ENCODE results near the gene POLL.

Gene POLL

GRCh38 chr10:101618871-101619270, 30.8 kb upstream of the POLL start:
- H3K27me3 ChIP-seq (ENCODE audit: control insufficient read depth, insufficient read depth, low read length, poor library complexity, severe bottlenecking), result peaks cover 11% of the 10 kb centered on the region

DNA sequence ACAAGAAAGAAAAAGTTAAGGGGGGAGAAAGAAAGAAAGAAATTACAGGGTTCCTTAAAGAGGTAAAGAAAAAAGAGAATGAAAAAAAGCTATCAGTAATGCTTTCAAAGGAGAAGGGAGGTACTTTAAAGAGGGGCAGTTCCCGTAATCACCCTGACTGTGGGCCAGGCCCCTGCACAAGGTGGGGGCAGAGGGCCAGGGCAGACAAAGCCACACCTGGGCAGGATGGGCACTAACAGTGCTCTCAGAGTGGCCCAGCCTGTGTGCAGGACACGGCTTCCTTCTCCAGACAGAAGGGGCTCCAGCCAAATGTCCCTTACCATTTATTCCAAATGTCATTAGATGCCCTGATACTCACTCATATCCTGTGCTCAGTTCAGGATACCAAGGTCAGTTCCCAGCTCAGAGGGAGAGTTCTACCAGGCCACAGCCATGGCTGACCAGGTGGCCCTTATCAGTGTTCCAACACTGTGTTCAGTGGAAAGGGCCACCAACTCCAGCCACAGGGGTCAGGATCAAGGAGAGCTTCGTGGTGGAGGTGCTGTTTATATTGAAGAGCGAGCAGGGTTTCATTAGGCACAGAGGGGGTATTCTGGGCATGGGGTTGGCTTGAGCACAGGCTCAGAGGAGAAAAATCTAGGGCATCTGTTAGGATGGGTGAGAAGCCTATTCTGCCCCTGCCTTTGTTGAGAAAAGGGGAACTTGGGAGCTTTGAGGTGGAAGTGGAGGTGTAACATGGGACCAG, 29.9 kb upstream of the POLL start:
- Histone ChIP-seq H3K4me3 (ENCODE audit: insufficient read depth, low read depth, low read length) (no peak overlapping the region), H3K4me1 (ENCODE audit: control insufficient read depth, insufficient read depth, low read length) (peaks cover 39% of the 10 kb centered on the region), H3K27me3 (ENCODE audit: control insufficient read depth, insufficient read depth, low read length, poor library complexity, severe bottlenecking) (peaks cover 11% of the 10 kb centered on the region), H3K27ac (ENCODE audit: insufficient read depth, low read depth, low read length, poor library complexity, severe bottlenecking) (no peak overlapping the region), H3K36me3 (ENCODE audit: control insufficient read depth, insufficient read depth, low read length) (no peaks in the 10 kb centered on the region), H3K9me3 (ENCODE audit: control insufficient read depth, low read length) (no peaks in the 10 kb centered on the region)
- 93 to 94% methylated on average over 4 of the region's 4 CpGs for WGBS, 2 experiments

More at GRCh38 chr10:101618871-101619270, 30.8 kb upstream of the POLL start:
- Histone ChIP-seq H3K4me1 (ENCODE audit: control insufficient read depth, insufficient read depth, low read length) (peaks cover 33% of the 10 kb centered on the region), H3K4me3 (ENCODE audit: insufficient read depth, low read depth, low read length) (no peak overlapping the region), H3K36me3 (ENCODE audit: control insufficient read depth, insufficient read depth, low read length) (no peaks in the 10 kb centered on the region), H3K9me3 (ENCODE audit: control insufficient read depth, low read length) (no peaks in the 10 kb centered on the region), H3K27ac (ENCODE audit: insufficient read depth, low read depth, low read length, poor library complexity, severe bottlenecking) (no peak overlapping the region)
- WGBS, 2 experiments, result 95 to 100% methylated on average over 2 of the region's 2 CpGs

- peaks cover 11% of the 10 kb centered on the region for H3K27me3 ChIP-seq (ENCODE audit: control insufficient read depth, insufficient read depth, low read length, poor library complexity, severe bottlenecking)
- peaks cover 46% of the 10 kb centered on the region for H3K4me1 ChIP-seq (ENCODE audit: control insufficient read depth, insufficient read depth, low read length)
- no peaks in the 10 kb centered on the region for H3K9me3 ChIP-seq (ENCODE audit: control insufficient read depth, low read length)
- WGBS, 2 experiments, result 92 to 94% methylated on average over 8 of the region's 8 CpGs
- H3K36me3 ChIP-seq (ENCODE audit: control insufficient read depth, insufficient read depth, low read length), result no peaks in the 10 kb centered on the region
- no peak overlapping the region for H3K4me3 ChIP-seq (ENCODE audit: insufficient read depth, low read depth, low read length)
- no peak overlapping the region for H3K27ac ChIP-seq (ENCODE audit: insufficient read depth, low read depth, low read length, poor library complexity, severe bottlenecking)
Measured at GRCh38 chr10:101617102-101617823, 29.2 kb upstream of the POLL start.

DNA sequence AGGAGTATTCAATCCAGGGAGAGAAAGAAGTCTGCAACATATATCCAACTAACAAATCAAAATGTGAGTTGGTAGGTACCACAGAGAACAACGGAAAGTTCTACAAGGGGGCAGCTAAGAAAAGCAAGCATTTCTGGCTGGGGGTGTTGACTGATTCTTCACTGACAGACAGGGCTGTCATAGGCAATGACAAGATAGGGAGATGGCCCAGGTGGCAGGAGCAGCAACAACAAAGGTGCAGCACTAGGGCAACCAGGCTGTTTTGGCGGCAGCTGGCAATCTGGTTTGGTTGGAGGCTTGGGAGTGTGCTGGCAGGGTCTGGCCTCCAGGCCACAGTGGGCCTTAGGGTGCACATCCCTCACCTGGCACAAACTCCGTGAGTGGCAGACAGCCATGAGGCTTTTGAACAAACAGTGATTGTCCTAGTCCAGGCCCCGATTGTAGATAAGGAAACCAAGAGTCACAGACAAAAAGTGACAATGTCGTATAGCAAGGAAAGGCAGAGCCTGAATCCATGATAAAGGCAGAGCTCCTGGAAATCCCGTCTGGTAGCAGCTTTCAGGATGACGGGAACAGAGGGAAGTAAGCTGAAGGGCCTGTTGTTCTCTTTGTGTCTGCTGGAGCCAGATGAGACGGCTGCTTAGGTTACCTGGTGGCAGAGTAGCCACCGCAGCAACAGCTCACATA, 28.5 kb upstream of the POLL start:
- Histone ChIP-seq H3K27ac (ENCODE audit: insufficient read depth, low read depth, low read length, poor library complexity, severe bottlenecking) (no peak overlapping the region), H3K9me3 (ENCODE audit: control insufficient read depth, low read length) (no peaks in the 10 kb centered on the region), H3K4me1 (ENCODE audit: control insufficient read depth, insufficient read depth, low read length) (peaks cover 46% of the 10 kb centered on the region), H3K36me3 (ENCODE audit: control insufficient read depth, insufficient read depth, low read length) (no peaks in the 10 kb centered on the region), H3K4me3 (ENCODE audit: insufficient read depth, low read depth, low read length) (no peak overlapping the region), H3K27me3 (ENCODE audit: control insufficient read depth, insufficient read depth, low read length, poor library complexity, severe bottlenecking) (peaks cover 11% of the 10 kb centered on the region)
- WGBS, 2 experiments, result 77 to 80% methylated on average over 9 of the region's 9 CpGs

- 84 to 85% methylated on average over 5 of the region's 5 CpGs for WGBS, 2 experiments
- Histone ChIP-seq H3K4me1 (ENCODE audit: control insufficient read depth, insufficient read depth, low read length) (peaks cover 46% of the 10 kb centered on the region), H3K36me3 (ENCODE audit: control insufficient read depth, insufficient read depth, low read length) (no peaks in the 10 kb centered on the region), H3K27ac (ENCODE audit: insufficient read depth, low read depth, low read length, poor library complexity, severe bottlenecking) (no peak overlapping the region), H3K9me3 (ENCODE audit: control insufficient read depth, low read length) (no peaks in the 10 kb centered on the region), H3K27me3 (ENCODE audit: control insufficient read depth, insufficient read depth, low read length, poor library complexity, severe bottlenecking) (peaks cover 11% of the 10 kb centered on the region), H3K4me3 (ENCODE audit: insufficient read depth, low read depth, low read length) (no peak overlapping the region)
Measured at GRCh38 chr10:101615525-101616116, 27.6 kb upstream of the POLL start.

DNA sequence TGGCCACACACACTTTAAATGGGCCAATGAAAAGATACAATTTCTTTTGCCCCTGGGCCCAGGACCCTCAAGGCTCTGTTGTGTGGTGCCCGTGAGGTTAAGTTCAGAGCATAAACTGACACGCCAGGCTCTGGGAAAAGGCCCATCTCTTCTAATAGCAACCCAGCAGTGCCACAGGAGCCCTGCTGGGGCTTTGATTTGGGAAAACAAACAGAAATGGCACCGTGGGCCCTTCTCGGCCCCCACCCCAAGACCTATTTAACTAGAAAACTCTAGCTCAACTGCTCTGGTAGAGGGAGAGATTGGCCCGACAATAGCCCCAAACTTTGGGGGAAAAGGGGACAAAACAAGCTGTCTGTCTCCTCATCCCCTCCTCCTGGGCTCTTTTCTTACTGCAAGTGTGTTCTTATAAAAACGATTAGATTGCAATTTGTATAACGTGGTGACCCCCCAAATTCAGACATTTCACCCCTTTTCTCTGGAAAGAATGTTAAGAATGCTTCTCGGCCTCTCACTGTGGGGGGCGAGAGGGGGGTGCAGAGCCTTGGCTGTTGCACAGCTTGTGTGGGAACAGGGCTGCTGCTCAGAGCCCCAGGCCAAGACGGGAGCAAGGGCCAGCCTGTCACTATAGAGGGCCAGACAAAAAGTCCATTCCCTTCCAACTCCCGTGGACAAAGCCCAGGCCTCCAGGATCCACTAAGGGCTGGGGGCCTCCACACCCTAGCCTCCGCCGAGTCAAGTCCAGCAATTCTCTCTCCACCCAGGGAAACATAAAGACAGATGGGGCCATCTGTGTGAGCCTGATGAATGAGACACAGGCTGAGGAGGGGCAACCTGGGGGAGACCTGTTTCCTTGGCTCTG, 26.8 kb upstream of the POLL start:
- no peaks in the 10 kb centered on the region for H3K36me3 ChIP-seq (ENCODE audit: control insufficient read depth, insufficient read depth, low read length)
- 25 to 26% methylated on average over 13 of the region's 13 CpGs for WGBS, 2 experiments
- H3K27me3 ChIP-seq (ENCODE audit: control insufficient read depth, insufficient read depth, low read length, poor library complexity, severe bottlenecking), result peaks cover 11% of the 10 kb centered on the region
- H3K9me3 ChIP-seq (ENCODE audit: control insufficient read depth, low read length), result no peaks in the 10 kb centered on the region
- H3K4me1 ChIP-seq (ENCODE audit: control insufficient read depth, insufficient read depth, low read length), result peaks cover 45% of the 10 kb centered on the region
- no peak overlapping the region for H3K4me3 ChIP-seq (ENCODE audit: insufficient read depth, low read depth, low read length)
- H3K27ac ChIP-seq (ENCODE audit: insufficient read depth, low read depth, low read length, poor library complexity, severe bottlenecking), result peak overlapping the region; percentile 52

- H3K4me1 ChIP-seq (ENCODE audit: control insufficient read depth, insufficient read depth, low read length), result peaks cover 42% of the 10 kb centered on the region
- H3K27ac ChIP-seq (ENCODE audit: insufficient read depth, low read depth, low read length, poor library complexity, severe bottlenecking), result no peak overlapping the region
- WGBS, 2 experiments, result 95 to 97% methylated on average over 3 of the region's 3 CpGs
- peaks cover 11% of the 10 kb centered on the region for H3K27me3 ChIP-seq (ENCODE audit: control insufficient read depth, insufficient read depth, low read length, poor library complexity, severe bottlenecking)
- no peaks in the 10 kb centered on the region for H3K9me3 ChIP-seq (ENCODE audit: control insufficient read depth, low read length)
- H3K36me3 ChIP-seq (ENCODE audit: control insufficient read depth, insufficient read depth, low read length), result no peaks in the 10 kb centered on the region
- H3K4me3 ChIP-seq (ENCODE audit: insufficient read depth, low read depth, low read length), result no peak overlapping the region
Measured at GRCh38 chr10:101613646-101614045, 25.6 kb upstream of the POLL start.

DNA sequence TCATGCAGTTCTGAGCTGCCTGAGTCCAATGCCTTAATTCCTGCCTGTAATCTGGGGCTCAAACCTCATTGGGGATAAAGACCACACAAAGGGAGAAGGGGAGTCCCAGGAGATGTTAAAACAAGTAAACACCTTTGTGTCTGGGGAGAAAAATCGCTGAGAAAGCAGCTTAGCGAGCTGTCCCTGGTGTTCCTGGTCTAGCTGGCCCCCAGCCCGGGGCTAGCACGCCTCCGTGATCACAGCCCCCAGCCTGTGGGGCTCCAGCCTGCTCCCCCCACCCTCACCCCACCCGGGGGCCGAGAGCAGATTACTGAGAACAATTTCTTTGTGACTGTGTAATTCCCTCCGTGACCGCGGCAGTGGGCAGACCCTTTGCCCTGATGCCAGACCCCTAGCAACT, 24.8 kb upstream of the POLL start:
- Histone ChIP-seq H3K36me3 (ENCODE audit: control insufficient read depth, insufficient read depth, low read length) (no peaks in the 10 kb centered on the region), H3K9me3 (ENCODE audit: control insufficient read depth, low read length) (no peaks in the 10 kb centered on the region), H3K4me1 (ENCODE audit: control insufficient read depth, insufficient read depth, low read length) (peaks cover 42% of the 10 kb centered on the region), H3K27ac (ENCODE audit: insufficient read depth, low read depth, low read length, poor library complexity, severe bottlenecking) (peak overlapping the region; percentile 8), H3K27me3 (ENCODE audit: control insufficient read depth, insufficient read depth, low read length, poor library complexity, severe bottlenecking) (peaks cover 11% of the 10 kb centered on the region), H3K4me3 (ENCODE audit: insufficient read depth, low read depth, low read length) (no peak overlapping the region)
- 80 to 81% methylated on average over 10 of the region's 10 CpGs for whole genome bisulfite sequencing, 2 experiments

DNA sequence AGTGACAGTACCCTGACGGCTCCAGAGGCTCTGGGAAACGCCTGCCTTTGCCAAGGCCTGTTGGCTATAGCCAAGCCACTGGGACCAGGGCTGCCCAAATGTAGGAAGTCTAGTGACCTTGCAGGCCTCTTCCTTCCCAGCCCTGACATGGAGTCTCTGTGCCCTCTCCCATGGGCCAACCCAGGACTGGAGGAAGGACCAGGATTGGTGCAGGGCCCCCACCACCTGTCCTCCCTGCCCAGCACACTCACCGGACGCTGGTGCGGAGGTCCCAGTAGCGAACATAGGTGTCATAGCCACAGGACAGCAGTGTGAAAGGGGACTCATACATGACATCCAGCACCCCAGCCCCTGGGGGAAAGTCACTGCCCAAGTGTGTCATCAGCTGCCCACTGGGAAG, 24.0 kb upstream of the POLL start:
- Histone ChIP-seq H3K4me1 (ENCODE audit: control insufficient read depth, insufficient read depth, low read length) (peaks cover 48% of the 10 kb centered on the region), H3K36me3 (ENCODE audit: control insufficient read depth, insufficient read depth, low read length) (no peaks in the 10 kb centered on the region), H3K9me3 (ENCODE audit: control insufficient read depth, low read length) (no peaks in the 10 kb centered on the region), H3K27me3 (ENCODE audit: control insufficient read depth, insufficient read depth, low read length, poor library complexity, severe bottlenecking) (peaks cover 9% of the 10 kb centered on the region), H3K27ac (ENCODE audit: insufficient read depth, low read depth, low read length, poor library complexity, severe bottlenecking) (no peak overlapping the region), H3K4me3 (ENCODE audit: insufficient read depth, low read depth, low read length) (no peak overlapping the region)
- 93 to 96% methylated on average over 6 of the region's 6 CpGs for WGBS, 2 experiments

Measured in ectodermal cell (in vitro differentiated cells).